SK-N-SH treated with all-trans-retinoic acid at 6 μM for 48 hours (cell line): ENCODE data around the gene RGS8.

ENCODE experiments used
- ATAC-seq: fragments of 200-7000 bp; cut with Tn5 transposase; 3 replicates; pipeline ENCODE4 v1.9.1; 2020; ENCODE audit warnings: mild to moderate bottlenecking, moderate library complexity
- BACH2 ChIP-seq: fragments of 250-450 bp; sonication (Bioruptor Pico); IDR thresholded peaks from 2 replicates; pipeline ENCODE4 v1.9.0; 2021; ENCODE audit warnings: mild to moderate bottlenecking, borderline replicate concordance
- CREB5 ChIP-seq: fragments of 250-450 bp; sonication (Bioruptor Pico); IDR thresholded peaks from 2 replicates; pipeline ENCODE4 v1.5.1; 2020; ENCODE audit warnings: low read depth, mild to moderate bottlenecking, moderate library complexity
- CSDC2 ChIP-seq: fragments of 250-450 bp; sonication (Bioruptor Pico); IDR thresholded peaks from 2 replicates; pipeline ENCODE4 v1.5.0; 2020; ENCODE audit warnings: mild to moderate bottlenecking, moderate library complexity
- CSRNP3 ChIP-seq: fragments of 250-450 bp; sonication (Bioruptor Pico); IDR thresholded peaks from 2 replicates; pipeline ENCODE4 v1.5.1; 2021; ENCODE audit warnings: mild to moderate bottlenecking, moderate library complexity
- ESRRG ChIP-seq: fragments of 250-450 bp; sonication (Bioruptor Pico); IDR thresholded peaks from 2 replicates; pipeline ENCODE4 v1.6.1; 2021; ENCODE audit warnings: mild to moderate bottlenecking
- ISL1 ChIP-seq: fragments of 250-450 bp; sonication (Bioruptor Pico); IDR thresholded peaks from 2 replicates; pipeline ENCODE4 v2.1.2; 2022; ENCODE audit warnings: mild to moderate bottlenecking, moderate library complexity
- OSR1 ChIP-seq: fragments of 250-450 bp; sonication (Bioruptor Pico); IDR thresholded peaks from 2 replicates; pipeline ENCODE4 v1.8.0; 2022; ENCODE audit warnings: moderate library complexity, mild to moderate bottlenecking, inconsistent platforms
- PATZ1 ChIP-seq: fragments of 250-450 bp; sonication (Bioruptor Pico); IDR thresholded peaks from 2 replicates; pipeline ENCODE4 v1.8.0; 2020; ENCODE audit warnings: mild to moderate bottlenecking, moderate library complexity, borderline replicate concordance
- POU6F1 ChIP-seq: fragments of 250-450 bp; sonication (Bioruptor Pico); IDR thresholded peaks from 2 replicates; pipeline ENCODE4 v1.8.0; 2021; ENCODE audit warnings: low read depth, mild to moderate bottlenecking, moderate library complexity, borderline replicate concordance
- PPARA ChIP-seq: fragments of 250-450 bp; sonication (Bioruptor Pico); IDR thresholded peaks from 2 replicates; pipeline ENCODE4 v1.5.0; 2020; ENCODE audit warnings: mild to moderate bottlenecking, borderline replicate concordance
- RARB ChIP-seq: fragments of 250-450 bp; sonication (Bioruptor Pico); IDR thresholded peaks from 2 replicates; pipeline ENCODE4 v1.8.0; 2021; ENCODE audit warnings: mild to moderate bottlenecking, moderate library complexity
- SNAI2 ChIP-seq: fragments of 250-450 bp; sonication (Bioruptor Pico); IDR thresholded peaks from 2 replicates; pipeline ENCODE4 v1.5.0; 2020; ENCODE audit warnings: mild to moderate bottlenecking, moderate library complexity
- TCF4 ChIP-seq: fragments of 250-450 bp; sonication (Bioruptor Pico); IDR thresholded peaks from 2 replicates; pipeline ENCODE4 v1.8.0; 2021; ENCODE audit warnings: mild to moderate bottlenecking, moderate library complexity, borderline replicate concordance
- ZNF70 ChIP-seq: fragments of 450-650 bp; formaldehyde crosslinking; IDR thresholded peaks from 2 replicates; pipeline ENCODE4 v1.5.0; 2020; ENCODE audit warnings: mild to moderate bottlenecking, moderate library complexity
- ZNF8 ChIP-seq: fragments of 450-650 bp; formaldehyde crosslinking; IDR thresholded peaks from 2 replicates; pipeline ENCODE4 v1.5.0; 2020; ENCODE audit warnings: mild to moderate bottlenecking, moderate library complexity
- TF ChIP-seq, protein P1 (sequence below): fragments of 250-450 bp; sonication (Bioruptor Pico); IDR thresholded peaks from 2 replicates; pipeline ENCODE4 v1.5.0; 2020; ENCODE audit warnings: mild to moderate bottlenecking, moderate library complexity

RGS8 gene

DNA sequence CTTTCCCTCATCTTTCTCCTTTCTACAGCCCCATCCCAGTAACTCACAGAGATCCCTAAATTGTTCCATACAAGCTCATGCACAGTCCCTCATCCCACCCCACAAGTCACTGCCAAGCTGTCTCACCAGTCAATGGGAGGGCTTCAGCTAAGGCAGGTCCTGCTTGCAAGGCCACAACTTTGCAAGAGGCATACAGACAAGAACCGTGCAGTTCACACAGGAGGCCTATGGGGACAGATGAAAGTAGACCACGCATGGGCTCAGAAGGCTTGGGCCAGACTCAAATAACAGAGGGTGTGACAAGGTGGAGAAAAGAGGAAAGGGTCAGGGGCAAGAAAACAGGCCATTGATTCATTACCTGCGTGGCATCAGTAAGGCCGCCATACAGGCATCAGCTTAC lies 15.1 kb downstream of the RGS8 start (continued):
- TF ChIP-seq, protein P1, sequence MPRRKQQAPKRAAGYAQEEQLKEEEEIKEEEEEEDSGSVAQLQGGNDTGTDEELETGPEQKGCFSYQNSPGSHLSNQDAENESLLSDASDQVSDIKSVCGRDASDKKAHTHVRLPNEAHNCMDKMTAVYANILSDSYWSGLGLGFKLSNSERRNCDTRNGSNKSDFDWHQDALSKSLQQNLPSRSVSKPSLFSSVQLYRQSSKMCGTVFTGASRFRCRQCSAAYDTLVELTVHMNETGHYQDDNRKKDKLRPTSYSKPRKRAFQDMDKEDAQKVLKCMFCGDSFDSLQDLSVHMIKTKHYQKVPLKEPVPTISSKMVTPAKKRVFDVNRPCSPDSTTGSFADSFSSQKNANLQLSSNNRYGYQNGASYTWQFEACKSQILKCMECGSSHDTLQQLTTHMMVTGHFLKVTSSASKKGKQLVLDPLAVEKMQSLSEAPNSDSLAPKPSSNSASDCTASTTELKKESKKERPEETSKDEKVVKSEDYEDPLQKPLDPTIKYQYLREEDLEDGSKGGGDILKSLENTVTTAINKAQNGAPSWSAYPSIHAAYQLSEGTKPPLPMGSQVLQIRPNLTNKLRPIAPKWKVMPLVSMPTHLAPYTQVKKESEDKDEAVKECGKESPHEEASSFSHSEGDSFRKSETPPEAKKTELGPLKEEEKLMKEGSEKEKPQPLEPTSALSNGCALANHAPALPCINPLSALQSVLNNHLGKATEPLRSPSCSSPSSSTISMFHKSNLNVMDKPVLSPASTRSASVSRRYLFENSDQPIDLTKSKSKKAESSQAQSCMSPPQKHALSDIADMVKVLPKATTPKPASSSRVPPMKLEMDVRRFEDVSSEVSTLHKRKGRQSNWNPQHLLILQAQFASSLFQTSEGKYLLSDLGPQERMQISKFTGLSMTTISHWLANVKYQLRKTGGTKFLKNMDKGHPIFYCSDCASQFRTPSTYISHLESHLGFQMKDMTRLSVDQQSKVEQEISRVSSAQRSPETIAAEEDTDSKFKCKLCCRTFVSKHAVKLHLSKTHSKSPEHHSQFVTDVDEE (CRISPR knock-in tag) = no peak
- TF ChIP-seq CREB5 (CRISPR knock-in tag) (no peak), TCF4 (CRISPR knock-in tag) (no peak), SNAI2 (CRISPR knock-in tag) (no peak)

DNA sequence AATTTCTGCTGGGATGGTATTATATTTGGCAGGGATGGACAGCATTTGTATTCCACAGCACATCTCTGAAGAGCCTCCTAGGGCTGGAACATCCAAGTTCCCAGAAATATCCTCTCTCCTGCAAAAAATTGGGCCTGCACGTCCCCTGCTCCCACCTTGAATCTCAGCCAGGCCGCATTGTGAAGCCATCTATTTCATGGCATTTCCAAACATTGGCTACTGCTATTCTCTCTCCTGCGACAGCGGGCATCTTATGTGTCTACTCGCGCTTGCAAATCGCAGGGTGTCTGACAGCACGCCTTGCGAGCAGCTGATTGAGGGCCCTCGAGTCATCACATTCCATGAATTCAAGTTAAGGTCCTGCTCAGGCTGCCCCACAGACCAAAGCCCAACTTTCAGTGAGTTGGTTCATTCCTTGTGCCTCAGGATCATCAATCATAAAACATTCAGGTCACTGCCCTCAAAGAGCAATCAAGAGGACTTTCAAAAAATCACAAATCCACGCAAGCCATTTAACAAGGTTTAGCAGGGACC lies 15.8 kb downstream of the RGS8 start:
- TF ChIP-seq BACH2 (CRISPR knock-in tag) = no peak
- no peak for TF ChIP-seq POU6F1 (CRISPR knock-in tag)
- no peak for TF ChIP-seq RARB (CRISPR knock-in tag)
- no peak for TF ChIP-seq CREB5 (CRISPR knock-in tag)
- TF ChIP-seq TCF4 (CRISPR knock-in tag) = no peak
- no peak for TF ChIP-seq OSR1 (CRISPR knock-in tag)
- no peak for TF ChIP-seq PATZ1
- TF ChIP-seq, protein P1 (CRISPR knock-in tag) = no peak
- no peak for TF ChIP-seq ESRRG
- no peak for TF ChIP-seq ZNF70 (CRISPR knock-in tag)
- no peak for TF ChIP-seq PPARA (CRISPR knock-in tag)
- no peak for TF ChIP-seq ZNF8
- no peak for ATAC-seq

GRCh38 chr1:182667848-182668505 lies 16.4 kb downstream of the RGS8 start:
- no peak for ATAC-seq
- no peak for TF ChIP-seq ZNF70 (CRISPR knock-in tag)
- TF ChIP-seq CSRNP3 (CRISPR knock-in tag) = no peak
- no peak for TF ChIP-seq SNAI2 (CRISPR knock-in tag)
- no peak for TF ChIP-seq RARB (CRISPR knock-in tag)
- TF ChIP-seq ESRRG = no peak
- no peak for TF ChIP-seq CREB5 (CRISPR knock-in tag)
- no peak for TF ChIP-seq ISL1 (CRISPR knock-in tag)
- no peak for TF ChIP-seq CSDC2 (CRISPR knock-in tag)
- TF ChIP-seq, protein P1 (CRISPR knock-in tag) = no peak
